Lung (tissue), 12 donors: Measurements from ENCODE around the gene IFI16. TPM values are rescaled to one million over a fixed set of nuclear protein-coding genes. Genes with fewer than 3 reads are reported as not detected.

Experiments
- ATAC-seq: fragments of 200-7000 bp; cut with Tn5 transposase; one replicate; pipeline ENCODE4 v1.9.1; 2020; ENCODE audit warnings: moderate number of reproducible peaks; ENCODE audit not compliant: insufficient read depth, low FRiP score
- DNase-seq, 3 donors: peaks; one replicate each; pipeline ENCODE4 v3.0.0-alpha.2; 2013 to 2017
- H3K27ac ChIP-seq, 2 donors: one replicate each; pipeline ENCODE4 v1.5.1; 2013; ENCODE audit warnings: mild to moderate bottlenecking in 2 of 2, moderate library complexity in 2 of 2, control low read depth in 1 of 2, inconsistent platforms in 1 of 2, low read depth in 1 of 2, low read length in 1 of 2
- H3K27me3 ChIP-seq, 3 donors: one replicate each; pipeline ENCODE4 v1.5.1; 2013; ENCODE audit warnings: low read length in 2 of 3; ENCODE audit not compliant: control insufficient read depth in 3 of 3, insufficient read depth in 3 of 3
- H3K36me3 ChIP-seq, 4 donors: one replicate each; pipeline ENCODE4 v1.5.1; 2013; ENCODE audit warnings: low read length in 4 of 4, mild to moderate bottlenecking in 1 of 4, moderate library complexity in 1 of 4; ENCODE audit not compliant: control insufficient read depth in 4 of 4, insufficient read depth in 4 of 4
- H3K4me1 ChIP-seq, 5 donors: one replicate each; pipeline ENCODE4 v1.5.1; 2013; ENCODE audit warnings: low read length in 5 of 5, mild to moderate bottlenecking in 2 of 5, moderate library complexity in 1 of 5; ENCODE audit not compliant: control insufficient read depth in 5 of 5, insufficient read depth in 5 of 5
- H3K4me3 ChIP-seq: one replicate; pipeline ENCODE4 v1.5.1; 2013; ENCODE audit warnings: mild to moderate bottlenecking, control low read depth, moderate library complexity
- H3K9ac ChIP-seq, 2 donors: one replicate each; pipeline ENCODE4 v1.5.1; 2013; ENCODE audit warnings: low read length in 2 of 2, control low read depth in 1 of 2; ENCODE audit not compliant: insufficient read depth in 1 of 2
- H3K9me3 ChIP-seq, 4 donors: one replicate each; pipeline ENCODE4 v1.5.1; 2013; ENCODE audit warnings: low read length in 3 of 4, mild to moderate bottlenecking in 1 of 4, moderate library complexity in 1 of 4; ENCODE audit not compliant: control insufficient read depth in 4 of 4, insufficient read depth in 3 of 4
- CTCF ChIP-seq: IDR thresholded peaks from 2 replicates; pipeline ENCODE4 v1.5.1; 2012; ENCODE audit warnings: mild to moderate bottlenecking; ENCODE audit errors: control extremely low read depth, extremely low read depth
- WGBS, 2 donors: extraction: QIAGEN DNeasy Blood & Tissue Kit; methylation state at CpG; one replicate each; pipeline ENCODE4 v1.1.7; 2013; 5-methylcytosine and 5-hydroxymethylcytosine counted together
- polyA plus RNA-seq, 2 donors: library from polyadenylated mRNA; stranded (reverse); fragments of 200-250 nt; gene quantifications; one replicate each; pipeline ENCODE4 v1.2.1, GENCODE V29; 2013
- total RNA-seq, 2 donors: library from RNA; depleted of rRNA in 1 of 2; stranded (reverse); fragments of >200 nt in 1 of 2; gene quantifications; one replicate each; pipeline ENCODE4 v1.2.1, GENCODE V29; 2014 to 2021
- donor health status: control.
- donor health status: control.
- donor health status: Bipolar disorder and iron deficiency.
- donor health status: healthy.
- donor health status: DM: yes; HTN: yes; CAD: no.

The IFI16 gene
- total and polyA plus RNA-seq, 4 donors, result 60.7 to 124 (median 81.4) TPM

GRCh38 chr1:159000070-159000409 lies 9.7 kb upstream of the IFI16 start:
- H3K27me3 ChIP-seq, result no peaks in the 10 kb centered on the region
- ATAC-seq, result no peak
- no peak for TF ChIP-seq CTCF
- no peak overlapping the region for H3K4me3 ChIP-seq
- WGBS, 2 donors, result 28 to 58% methylated on average over 6 of the region's 6 CpGs
- no peaks in the 10 kb centered on the region for H3K36me3 ChIP-seq
- peak overlapping the region; percentile 79 to 86 for H3K27ac ChIP-seq
- peak overlapping the region in 1 of 2 donors; percentile 95 for H3K9ac ChIP-seq
- peaks cover 0 to 16% (median 0%) of the 10 kb centered on the region in 5 donors for H3K4me1 ChIP-seq
- no peak for DNase-seq
- no peaks in the 10 kb centered on the region for H3K9me3 ChIP-seq

- Histone ChIP-seq H3K4me3 (no peak overlapping the region), H3K4me1 (peaks cover 0 to 16% (median 0%) of the 10 kb centered on the region in 5 donors), H3K27ac (peak overlapping the region in 1 of 2 donors; percentile 86), H3K36me3 (no peaks in the 10 kb centered on the region), H3K9me3 (no peaks in the 10 kb centered on the region), H3K9ac (no peak overlapping the region), H3K27me3 (peaks cover 0 to 3% (median 0%) of the 10 kb centered on the region in 3 donors)
- DNase-seq (peak; percentile 87 to 97 (median 94)), ATAC-seq (peak; percentile 66)
- no peak for TF ChIP-seq CTCF
- WGBS, 2 donors, result 12 to 50% methylated on average over 1 of the region's 1 CpG
Observed at GRCh38 chr1:159000625-159001024, 9.1 kb upstream of the IFI16 start.

- ATAC-seq, result no peak
Observed at GRCh38 chr1:159005161-159005560, 4.5 kb upstream of the IFI16 start.

More at GRCh38 chr1:159005161-159005560, 4.5 kb upstream of the IFI16 start:
- H3K4me3 ChIP-seq, result no peak overlapping the region
- no peak for DNase-seq
- no peaks in the 10 kb centered on the region for H3K36me3 ChIP-seq
- peaks cover 0 to 4% (median 3%) of the 10 kb centered on the region in 3 donors for H3K27me3 ChIP-seq
- peaks cover 0 to 19% (median 6%) of the 10 kb centered on the region in 5 donors for H3K4me1 ChIP-seq
- peak overlapping the region; percentile 35 to 65 for H3K27ac ChIP-seq
- H3K9ac ChIP-seq, result no peak overlapping the region
- no peaks in the 10 kb centered on the region for H3K9me3 ChIP-seq
- TF ChIP-seq CTCF, result no peak
